ENCODE results near the gene ARCN1.
"Not testable (repeated sequence)": the region's sequence is repeated elsewhere in the genome, so short reads cannot be mapped to it uniquely, and the experiment has no call there.

ARCN1 gene

DNA sequence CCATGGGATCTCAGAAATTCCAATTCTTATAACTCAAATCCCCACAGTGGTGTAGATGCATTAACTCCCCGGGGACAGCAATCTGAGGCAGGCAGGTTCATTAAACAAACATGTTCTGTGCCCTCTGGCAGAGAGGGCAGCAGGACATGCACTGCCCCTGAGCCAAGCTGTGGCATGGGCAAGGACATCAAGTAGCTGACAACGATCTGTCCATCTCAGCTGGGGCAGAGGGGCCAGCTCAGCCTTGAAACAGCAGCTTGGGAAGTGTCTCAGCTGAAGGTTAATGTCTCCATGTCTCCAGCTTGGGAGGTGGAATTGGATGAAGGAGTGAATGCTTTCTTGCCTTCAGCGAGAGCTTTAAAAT is 27.6 kb upstream of the ARCN1 start:
- no peak for DNase-seq (ENCODE audit: low read depth)

DNA sequence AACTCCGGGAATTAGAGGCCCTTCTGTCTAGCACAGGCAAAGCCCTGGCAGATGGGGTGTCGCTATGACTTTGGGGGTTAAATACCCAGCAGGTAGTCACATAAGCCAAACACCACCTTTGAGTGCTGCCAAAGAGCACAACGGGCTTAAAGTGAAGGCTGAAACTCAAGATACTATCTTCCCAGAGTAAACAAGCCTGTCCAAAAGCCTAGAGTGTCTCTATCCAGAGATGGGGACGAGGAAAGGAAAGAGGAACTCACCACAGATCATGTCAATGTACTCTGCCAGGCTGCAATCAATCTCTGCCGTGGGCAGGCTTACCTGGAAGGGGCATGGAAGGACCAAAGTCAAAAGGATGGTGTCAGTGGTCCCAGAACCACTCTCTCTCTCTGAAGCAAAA is 26.7 kb upstream of the ARCN1 start:
- DNase-seq (ENCODE audit: low read depth): no peak

- DNase-seq (ENCODE audit: low read depth): no peak
Observed at GRCh38 chr11:118547132-118547531, 25.1 kb upstream of the ARCN1 start.

- no peak for DNase-seq (ENCODE audit: low read depth)
Observed at GRCh38 chr11:118552341-118552740, 19.9 kb upstream of the ARCN1 start.

DNA sequence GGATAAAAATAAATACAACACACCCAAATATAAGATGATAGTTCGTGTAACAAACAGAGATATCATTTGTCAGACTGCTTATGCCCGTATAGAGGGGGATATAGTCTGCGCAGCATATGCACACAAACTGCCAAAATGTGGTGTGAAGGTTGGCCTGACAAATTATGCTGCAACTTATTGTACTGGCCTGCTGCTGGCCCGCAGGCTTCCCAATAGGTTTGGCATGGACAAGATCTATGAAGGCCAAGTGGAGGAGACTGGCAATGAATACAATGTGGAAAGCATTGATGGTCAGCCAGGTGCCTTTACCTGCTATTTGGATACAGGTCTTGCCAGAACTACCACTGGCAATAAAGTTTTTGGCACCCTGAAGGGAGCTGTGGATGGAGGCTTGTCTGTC is 11.4 kb upstream of the ARCN1 start:
- DNase-seq (ENCODE audit: low read depth): no peak

GRCh38 chr11:118565051-118565450 is 7.2 kb upstream of the ARCN1 start:
- no peak for DNase-seq (ENCODE audit: low read depth)

DNA sequence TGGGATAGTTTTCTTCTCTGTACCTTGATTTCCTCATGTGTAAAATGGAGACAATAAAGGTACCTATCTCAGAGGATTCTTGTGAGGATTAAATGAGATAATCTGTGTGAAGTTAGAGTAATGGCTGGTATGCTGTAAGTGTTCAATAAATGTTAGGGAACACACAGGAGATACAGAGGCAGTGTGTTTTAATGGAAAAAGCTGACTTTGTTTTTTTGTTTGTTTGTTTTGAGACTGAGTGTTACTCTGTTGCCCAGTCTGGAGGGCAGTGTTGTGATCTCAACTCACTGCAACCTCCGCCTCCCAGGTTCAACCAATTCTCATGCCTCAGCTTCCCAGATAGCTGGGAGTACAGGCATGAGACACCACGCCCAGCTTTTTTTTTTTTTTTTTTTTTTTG is 2.5 kb upstream of the ARCN1 start:
- no peak for DNase-seq (ENCODE audit: low read depth)

GRCh38 chr11:118570787-118571186 is 1.4 kb upstream of the ARCN1 start:
- DNase-seq (ENCODE audit: low read depth): no peak

GRCh38 chr11:118571701-118572060 is 528 bp upstream of the ARCN1 start:
- DNase-seq (ENCODE audit: low read depth): not testable (repeated sequence)

GRCh38 chr11:118572981-118573550 is 857 bp downstream of the ARCN1 start:
- no peak for DNase-seq (ENCODE audit: low read depth)

DNA sequence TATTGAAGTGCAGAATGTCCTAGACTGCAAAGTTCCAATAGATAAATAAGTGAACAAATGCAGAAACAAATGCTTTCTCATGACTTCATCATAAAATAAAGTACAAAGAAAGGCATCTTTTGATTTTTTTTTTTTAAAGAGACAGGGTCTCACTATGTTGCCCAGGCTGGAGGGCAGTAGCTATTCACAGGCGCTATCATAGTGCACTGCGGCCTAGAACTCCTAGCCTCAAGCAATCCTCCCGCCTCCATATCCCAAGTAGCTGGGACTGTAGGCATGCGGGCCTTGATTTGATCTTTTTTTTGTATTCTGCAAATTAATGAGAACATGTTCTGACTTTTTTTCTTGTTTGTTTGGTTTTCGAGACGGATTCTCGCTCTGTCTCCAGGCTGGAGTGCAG is 2.4 kb downstream of the ARCN1 start:
- DNase-seq (ENCODE audit: low read depth): no peak

- not testable (repeated sequence) for DNase-seq (ENCODE audit: low read depth)
Observed at GRCh38 chr11:118577995-118578394, 5.8 kb downstream of the ARCN1 start.

DNA sequence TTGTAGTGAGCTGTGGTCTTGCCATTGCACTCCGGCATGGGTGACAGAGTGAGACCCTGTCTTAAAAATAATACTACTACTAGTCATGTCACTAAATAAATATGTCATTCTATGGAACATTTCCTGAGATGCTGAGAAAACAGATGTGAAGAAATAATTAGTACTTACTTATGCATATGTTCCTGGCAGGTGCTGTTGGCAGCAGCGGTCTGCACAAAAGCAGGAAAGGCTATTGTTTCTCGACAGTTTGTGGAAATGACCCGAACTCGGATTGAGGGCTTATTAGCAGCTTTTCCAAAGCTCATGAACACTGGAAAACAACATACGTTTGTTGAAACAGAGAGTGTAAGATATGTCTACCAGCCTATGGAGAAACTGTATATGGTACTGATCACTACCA is 8.8 kb downstream of the ARCN1 start:
- DNase-seq (ENCODE audit: low read depth): no peak

DNA sequence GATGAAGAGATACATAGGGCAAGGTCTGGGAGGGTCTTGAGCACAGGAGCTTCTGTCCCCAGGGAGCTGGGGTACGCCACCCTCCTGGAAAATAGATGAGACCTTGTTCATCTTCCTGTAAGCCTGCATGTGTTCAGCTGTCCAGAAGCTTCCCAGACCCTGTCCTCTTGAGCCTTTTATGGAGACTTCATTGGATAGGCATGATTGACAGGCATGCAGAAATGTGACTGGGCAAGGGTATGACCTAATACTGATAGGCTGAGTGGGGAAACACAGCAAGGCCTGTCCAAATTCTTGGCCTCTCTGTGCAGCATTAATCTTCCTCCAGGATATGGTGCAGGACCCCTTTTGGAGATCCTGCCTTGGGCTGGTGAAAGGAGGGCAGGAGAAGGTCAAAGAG is 15.7 kb downstream of the ARCN1 start:
- DNase-seq (ENCODE audit: low read depth): no peak

- no peak for DNase-seq (ENCODE audit: low read depth)
Observed at GRCh38 chr11:118592616-118593367, 20.6 kb downstream of the ARCN1 start.

DNA sequence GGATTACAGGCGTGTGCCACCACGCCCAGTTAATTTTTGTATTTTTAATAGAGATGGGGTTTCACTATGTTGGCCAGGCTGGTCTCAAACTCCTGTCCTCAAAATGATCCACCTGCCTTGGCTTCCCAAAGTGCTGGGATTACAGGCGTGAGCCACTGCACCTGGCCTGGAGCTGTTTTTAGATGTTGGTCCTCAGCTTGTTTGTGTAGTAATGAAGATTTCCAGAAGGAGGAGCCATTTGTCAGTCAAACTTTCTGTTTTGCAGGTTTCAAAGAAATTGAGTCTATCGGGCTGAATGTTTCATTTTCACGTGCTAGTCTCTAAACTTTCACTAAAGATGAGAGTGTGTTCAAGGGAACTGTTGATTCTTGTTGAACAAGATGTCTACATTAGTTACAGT is 22.8 kb downstream of the ARCN1 start:
- not testable (repeated sequence) for DNase-seq (ENCODE audit: low read depth)

DNA sequence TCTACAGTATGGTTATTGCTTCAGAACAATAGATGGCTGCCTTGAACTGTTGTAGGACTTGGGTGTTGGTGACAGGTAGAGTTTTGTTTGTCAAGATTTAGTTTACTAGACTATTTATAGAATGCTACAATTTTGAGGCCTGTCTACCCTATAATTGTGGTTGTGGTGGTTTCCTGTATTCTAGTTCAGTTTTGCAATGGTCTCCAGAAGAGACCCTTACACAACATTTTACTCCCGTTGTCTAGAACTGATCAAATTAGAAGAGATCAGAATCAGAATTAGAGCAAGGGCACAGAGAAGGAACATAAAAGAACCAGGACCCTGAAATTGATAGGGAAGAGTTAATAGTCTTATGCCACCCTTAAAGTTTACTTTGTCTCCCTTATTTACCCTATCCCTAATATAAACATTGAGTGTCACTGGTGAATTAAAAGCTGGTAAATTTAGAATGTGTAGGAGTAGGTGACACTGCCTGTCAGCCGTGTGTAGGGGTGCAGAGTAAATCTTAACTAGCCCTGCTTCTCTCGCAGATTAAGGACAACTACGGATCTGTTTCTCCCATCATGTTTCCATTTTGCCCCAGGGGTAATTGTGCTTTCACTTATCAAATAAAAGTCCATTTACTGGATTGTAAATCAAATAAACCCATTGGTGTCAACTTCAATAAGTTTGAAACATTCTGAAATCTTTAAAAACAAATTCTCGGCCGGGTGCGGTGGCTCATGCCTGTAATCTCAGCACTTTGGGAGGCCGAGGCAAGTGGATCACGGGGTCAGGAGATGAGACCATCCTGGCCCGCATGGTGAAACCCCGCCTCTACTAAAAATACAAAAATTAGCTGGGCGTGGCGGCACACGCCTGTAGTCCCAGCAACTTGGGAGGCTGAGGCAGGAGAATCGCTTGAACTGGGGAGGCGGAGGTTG is 24.3 kb downstream of the ARCN1 start:
- DNase-seq (ENCODE audit: low read depth): no peak

DNA sequence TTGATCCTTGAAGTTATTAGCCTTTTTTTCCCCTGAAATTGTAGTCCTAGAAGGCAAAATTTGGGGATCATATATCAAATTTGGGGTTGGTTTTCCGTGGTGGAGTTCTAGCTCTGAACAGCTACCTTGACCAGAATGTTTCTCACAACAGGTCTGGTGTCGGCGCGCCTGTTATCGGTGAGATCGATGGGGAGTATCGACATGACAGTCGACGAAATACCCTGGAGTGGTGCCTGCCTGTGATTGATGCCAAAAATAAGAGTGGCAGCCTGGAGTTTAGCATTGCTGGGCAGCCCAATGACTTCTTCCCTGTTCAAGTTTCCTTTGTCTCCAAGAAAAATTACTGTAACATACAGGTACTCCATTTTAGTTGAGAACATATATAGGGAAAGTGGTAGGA is 25.3 kb downstream of the ARCN1 start:
- no peak for DNase-seq (ENCODE audit: low read depth)

DNA sequence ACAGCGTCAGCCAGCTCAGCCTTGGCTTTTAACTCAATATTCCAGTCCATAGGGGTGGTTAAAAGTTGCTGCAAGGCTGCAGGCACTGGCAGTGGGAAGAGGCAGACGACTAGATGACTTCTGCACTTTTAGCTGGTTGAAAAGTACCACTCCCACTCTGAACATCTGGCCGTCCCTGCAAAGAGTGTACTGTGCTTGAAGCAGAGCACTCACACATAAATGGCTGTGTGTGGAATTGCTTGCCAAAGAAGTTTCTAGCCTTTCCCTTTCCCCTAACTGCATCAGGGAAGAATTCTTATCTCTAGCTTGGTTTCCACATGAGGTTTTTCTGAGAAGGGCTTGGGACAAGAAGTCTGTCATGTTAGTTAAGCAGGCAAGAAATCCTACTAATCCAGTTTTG is 30.1 kb downstream of the ARCN1 start:
- DNase-seq (ENCODE audit: low read depth): no peak

DNA sequence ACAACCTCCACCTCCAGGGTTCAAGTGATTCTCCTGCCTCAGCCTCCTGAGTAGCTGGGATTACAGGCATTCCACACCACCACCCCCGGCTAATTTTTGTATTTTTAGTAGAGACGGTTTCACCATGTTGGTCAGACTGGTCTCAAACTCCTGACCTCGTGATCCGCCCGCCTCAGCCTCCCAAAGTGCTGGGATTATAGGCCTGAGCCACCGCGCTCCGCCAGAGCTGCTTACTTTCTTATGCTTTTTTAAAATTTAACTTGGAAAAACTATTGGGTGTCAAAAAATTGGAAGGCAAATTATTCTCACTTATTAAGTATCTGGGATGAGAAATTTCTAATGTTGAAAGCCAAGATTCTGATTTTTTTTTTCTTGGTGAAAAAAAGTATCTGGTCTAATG is 31.5 kb downstream of the ARCN1 start:
- DNase-seq (ENCODE audit: low read depth): not testable (repeated sequence)

DNA sequence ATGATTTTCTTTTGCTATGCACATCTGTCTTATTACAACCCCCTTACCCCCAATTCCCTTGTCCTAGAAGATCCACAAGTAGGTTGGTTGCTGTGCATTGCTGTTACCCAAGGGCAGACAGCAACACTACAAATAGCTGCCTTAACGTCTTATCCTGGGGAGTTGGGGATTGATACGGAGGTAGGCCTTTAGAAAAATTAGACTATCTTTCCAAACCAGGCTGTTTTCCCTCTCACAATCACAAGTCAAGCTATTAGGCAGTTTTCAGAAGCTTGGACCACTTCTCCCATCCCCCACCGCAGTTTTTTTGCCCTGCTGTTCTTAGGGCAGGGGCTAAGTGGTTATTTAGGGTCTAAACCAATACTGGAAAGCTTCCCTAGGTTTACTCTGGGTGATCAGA is 32.4 kb downstream of the ARCN1 start:
- no peak for DNase-seq (ENCODE audit: low read depth)

GRCh38 chr11:118605116-118605867 is 33.1 kb downstream of the ARCN1 start:
- DNase-seq (ENCODE audit: low read depth): no peak

Measured in stimulated activated CD8-positive, alpha-beta memory T cell treated with anti-CD3 and anti-CD28 coated beads, Interleukin-7, amount 100 ng/mL, for 24 hours (primary cell).